ENCODE data around the gene BTG1. TPM values are rescaled to one million over a fixed set of nuclear protein-coding genes. Genes with fewer than 3 reads are reported as not detected.

Gene BTG1
- total RNA-seq, 2 experiments from 2014 or later = 32.8 to 93.4 TPM

- Histone ChIP-seq H2AFZ (ENCODE audit: low read length) (no peak overlapping the region), H4K20me1 (ENCODE audit: insufficient read depth, low read length) (no peaks in the 10 kb centered on the region), H3K4me2 (ENCODE audit: low read length) (no peak overlapping the region), H3K9me3 (ENCODE audit: low read length) (no peaks in the 10 kb centered on the region), H3K4me3 (ENCODE audit: low read depth, low read length, poor library complexity, severe bottlenecking) (no peak overlapping the region), H3K79me2 (ENCODE audit: insufficient read depth, low read depth, low read length) (peaks cover 13% of the 10 kb centered on the region; the same call in 1 of the 2 replicates), H3K27ac (ENCODE audit: low read depth, low read length, poor library complexity, severe bottlenecking) (no peak overlapping the region), H3K4me1 (ENCODE audit: insufficient read depth, low read length, poor library complexity, severe bottlenecking) (no peaks in the 10 kb centered on the region), H3K36me3 (ENCODE audit: insufficient read depth, low read length) (no peaks in the 10 kb centered on the region), H3K9me2 (ENCODE audit: insufficient read depth, low read length) (no peaks in the 10 kb centered on the region)
- no TSS peak for BruUV-seq (replicated peaks)
- no peak for DNase-seq (ENCODE audit: low spot score)
- TF ChIP-seq CTCF (conservative IDR thresholded peaks at IDR 0.05; ENCODE audit: low read length) = no peak
- no peak for TF ChIP-seq EZH2phosphoT487 (IDR thresholded peaks at IDR 0.05; ENCODE audit: borderline replicate concordance, low read depth, low read length)
- POLR2A ChIA-PET = interaction anchor here (0.6 to 1.1 kb wide), 3 partner anchors 9 to 60 kb away, joined by 3 to 5 read pairs (median 3); no protein-coding TSS in a partner anchor
- CTCF ChIA-PET (ENCODE audit: unreplicated experiment) = no interaction called here
- intact Hi-C loops (cut with micrococcal nuclease; ENCODE audit: unreplicated experiment) = no loop called here
Measured at GRCh38 chr12:92108651-92109050, 37.0 kb downstream of the BTG1 start.

GRCh38 chr12:92107621-92108131, 38.0 kb downstream of the BTG1 start:
- Histone ChIP-seq H3K9me2 (ENCODE audit: insufficient read depth, low read length) (no peaks in the 10 kb centered on the region), H3K4me1 (ENCODE audit: insufficient read depth, low read length, poor library complexity, severe bottlenecking) (no peaks in the 10 kb centered on the region), H2AFZ (ENCODE audit: low read length) (no peak overlapping the region), H3K9me3 (ENCODE audit: low read length) (no peaks in the 10 kb centered on the region), H3K36me3 (ENCODE audit: insufficient read depth, low read length) (no peaks in the 10 kb centered on the region), H3K79me2 (ENCODE audit: insufficient read depth, low read depth, low read length) (peaks cover 8% of the 10 kb centered on the region; the same call in 1 of the 2 replicates), H4K20me1 (ENCODE audit: insufficient read depth, low read length) (no peaks in the 10 kb centered on the region), H3K4me2 (ENCODE audit: low read length) (no peak overlapping the region), H3K27ac (ENCODE audit: low read depth, low read length, poor library complexity, severe bottlenecking) (no peak overlapping the region), H3K4me3 (ENCODE audit: low read depth, low read length, poor library complexity, severe bottlenecking) (no peak overlapping the region)
- ChIA-PET CTCF (ENCODE audit: unreplicated experiment) (no interaction called here), POLR2A (interaction anchor here (0.6 kb wide), 1 partner anchor 9 kb away, joined by 3 read pairs; no protein-coding TSS in a partner anchor)
- no peak for DNase-seq (ENCODE audit: low spot score)
- no peak for TF ChIP-seq EZH2phosphoT487 (IDR thresholded peaks at IDR 0.05; ENCODE audit: borderline replicate concordance, low read depth, low read length)
- TF ChIP-seq CTCF (conservative IDR thresholded peaks at IDR 0.05; ENCODE audit: low read length) = no peak
- BruUV-seq (replicated peaks) = no TSS peak
- intact Hi-C loops (cut with micrococcal nuclease; ENCODE audit: unreplicated experiment) = no loop called here

- DNase-seq (ENCODE audit: low spot score) = no peak
- no TSS peak for BruUV-seq (replicated peaks)
- Histone ChIP-seq H3K4me3 (ENCODE audit: low read depth, low read length, poor library complexity, severe bottlenecking) (no peak overlapping the region), H4K20me1 (ENCODE audit: insufficient read depth, low read length) (no peaks in the 10 kb centered on the region), H3K9me3 (ENCODE audit: low read length) (no peaks in the 10 kb centered on the region), H3K79me2 (ENCODE audit: insufficient read depth, low read depth, low read length) (peaks cover 8% of the 10 kb centered on the region; the same call in 1 of the 2 replicates), H3K4me1 (ENCODE audit: insufficient read depth, low read length, poor library complexity, severe bottlenecking) (no peaks in the 10 kb centered on the region), H2AFZ (ENCODE audit: low read length) (no peak overlapping the region), H3K9me2 (ENCODE audit: insufficient read depth, low read length) (no peaks in the 10 kb centered on the region), H3K36me3 (ENCODE audit: insufficient read depth, low read length) (no peaks in the 10 kb centered on the region), H3K4me2 (ENCODE audit: low read length) (no peak overlapping the region), H3K27ac (ENCODE audit: low read depth, low read length, poor library complexity, severe bottlenecking) (no peak overlapping the region)
- intact Hi-C loops (cut with micrococcal nuclease; ENCODE audit: unreplicated experiment) = no loop called here
- TF ChIP-seq CTCF (conservative IDR thresholded peaks at IDR 0.05; ENCODE audit: low read length) (no peak), EZH2phosphoT487 (IDR thresholded peaks at IDR 0.05; ENCODE audit: borderline replicate concordance, low read depth, low read length) (no peak)
- CTCF ChIA-PET (ENCODE audit: unreplicated experiment) = no interaction called here
- POLR2A ChIA-PET = interaction anchor here (0.6 kb wide), 2 partner anchors 10 to 328 kb away, joined by 3 read pairs; no protein-coding TSS in a partner anchor
Measured at GRCh38 chr12:92107094-92107493, 38.6 kb downstream of the BTG1 start.
